Measurements from ENCODE around the gene TRIM41.

- TF ChIP-seq, protein P1, sequence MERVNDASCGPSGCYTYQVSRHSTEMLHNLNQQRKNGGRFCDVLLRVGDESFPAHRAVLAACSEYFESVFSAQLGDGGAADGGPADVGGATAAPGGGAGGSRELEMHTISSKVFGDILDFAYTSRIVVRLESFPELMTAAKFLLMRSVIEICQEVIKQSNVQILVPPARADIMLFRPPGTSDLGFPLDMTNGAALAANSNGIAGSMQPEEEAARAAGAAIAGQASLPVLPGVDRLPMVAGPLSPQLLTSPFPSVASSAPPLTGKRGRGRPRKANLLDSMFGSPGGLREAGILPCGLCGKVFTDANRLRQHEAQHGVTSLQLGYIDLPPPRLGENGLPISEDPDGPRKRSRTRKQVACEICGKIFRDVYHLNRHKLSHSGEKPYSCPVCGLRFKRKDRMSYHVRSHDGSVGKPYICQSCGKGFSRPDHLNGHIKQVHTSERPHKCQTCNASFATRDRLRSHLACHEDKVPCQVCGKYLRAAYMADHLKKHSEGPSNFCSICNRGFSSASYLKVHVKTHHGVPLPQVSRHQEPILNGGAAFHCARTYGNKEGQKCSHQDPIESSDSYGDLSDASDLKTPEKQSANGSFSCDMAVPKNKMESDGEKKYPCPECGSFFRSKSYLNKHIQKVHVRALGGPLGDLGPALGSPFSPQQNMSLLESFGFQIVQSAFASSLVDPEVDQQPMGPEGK (CRISPR knock-in tag; IDR thresholded peaks at IDR 0.05; ENCODE audit: borderline replicate concordance) = no peak
- TF ChIP-seq CSDC2 (CRISPR knock-in tag; IDR thresholded peaks at IDR 0.05) = no peak
- TF ChIP-seq ZFP3 (CRISPR knock-in tag; IDR thresholded peaks at IDR 0.05) = no peak
- TF ChIP-seq RARB (CRISPR knock-in tag; IDR thresholded peaks at IDR 0.05) = no peak
- TF ChIP-seq ISL1 (CRISPR knock-in tag; IDR thresholded peaks at IDR 0.05) = no peak
- TF ChIP-seq TCF4 (CRISPR knock-in tag; IDR thresholded peaks at IDR 0.05; ENCODE audit: borderline replicate concordance) = no peak
These were observed 8.4 kb downstream of the TRIM41 start for GRCh38 chr5:181231432-181231831.

All from SK-N-SH treated with all-trans-retinoic acid at 6 μM for 48 hours (cell line).